PC-3 (cell line): ENCODE data around the gene MTMR11. TPM values are rescaled to one million over a fixed set of nuclear protein-coding genes. Genes with fewer than 3 reads are reported as not detected.

ENCODE experiments used
- ATAC-seq: fragments of 200-7000 bp; cut with Tn5 transposase; 2 replicates; pipeline ENCODE4 v1.9.1; 2020; ENCODE audit warnings: mild to moderate bottlenecking, moderate library complexity
- BruUV-seq: library from RNA; stranded (reverse); fragments of 400-500 nt; replicated peaks from 2 replicates; lab custom pipeline; 2021; lab: Mats Ljungman, UMichigan
- CTCF ChIA-PET: fragments of 300-600 bp; sonication (Branson Sonifier 250); formaldehyde crosslinking; loops from one replicate; lab custom pipeline; 2022; ENCODE audit warnings: antibody characterized with exemption; lab: Charles Lee
- POLR2A ChIA-PET: fragments of 300-600 bp; sonication (Branson Sonifier 250); formaldehyde crosslinking; loops from one replicate; lab custom pipeline; 2022; ENCODE audit warnings: antibody characterized with exemption; ENCODE audit not compliant: unreplicated experiment; lab: Charles Lee
- DNase-seq: peaks from one replicate; pipeline ENCODE4 v3.0.0-alpha.2; 2015
- H2AFZ ChIP-seq: fragments of 300-600 bp; sonication (generic); 2 replicates; pipeline ENCODE4 v1.6.0; 2016; ENCODE audit warnings: antibody characterized with exemption, low read length
- H3F3A ChIP-seq: fragments of 300-600 bp; sonication (generic); one replicate; pipeline ENCODE4 v1.6.0; 2017; ENCODE audit warnings: antibody characterized with exemption, low read length, control low read depth, mild to moderate bottlenecking; ENCODE audit not compliant: unreplicated experiment
- H3K27ac ChIP-seq: fragments of 300-600 bp; sonication (generic); 2 replicates; pipeline ENCODE4 v1.5.1; 2016; ENCODE audit warnings: mild to moderate bottlenecking, low read length
- H3K27me3 ChIP-seq: fragments of 300-600 bp; sonication (generic); 2 replicates; pipeline ENCODE4 v1.6.1; 2016; ENCODE audit warnings: low read length, mixed read lengths
- H3K36me3 ChIP-seq: fragments of 300-600 bp; sonication (generic); 2 replicates; pipeline ENCODE4 v1.6.1; 2016; ENCODE audit warnings: low read depth, mixed run types, low read length, mixed read lengths
- H3K4me1 ChIP-seq: fragments of 300-600 bp; sonication (generic); 2 replicates; pipeline ENCODE4 v1.5.1; 2016; ENCODE audit warnings: low read length; ENCODE audit not compliant: insufficient read depth
- H3K4me2 ChIP-seq: fragments of 300-600 bp; sonication (generic); 2 replicates; pipeline ENCODE4 v1.6.0; 2016; ENCODE audit warnings: low read length
- H3K4me3 ChIP-seq: fragments of 300-600 bp; sonication (generic); 2 replicates; pipeline ENCODE4 v1.5.1; 2016; ENCODE audit warnings: mild to moderate bottlenecking, low read length, mixed read lengths
- H3K79me2 ChIP-seq: fragments of 300-600 bp; sonication (generic); 2 replicates; pipeline ENCODE4 v1.6.1; 2017; ENCODE audit warnings: low read length, mixed read lengths
- H3K9ac ChIP-seq: fragments of 300-600 bp; sonication (generic); 2 replicates; pipeline ENCODE4 v1.6.0; 2016; ENCODE audit warnings: mild to moderate bottlenecking, low read length
- H3K9me2 ChIP-seq: fragments of 300-600 bp; sonication (generic); replicated peaks from 2 replicates; pipeline ENCODE4 v1.6.1; 2016; ENCODE audit warnings: mixed run types, low read length, mixed read lengths
- H3K9me3 ChIP-seq: fragments of 300-600 bp; sonication (generic); 2 replicates; pipeline ENCODE4 v1.6.1; 2016; ENCODE audit warnings: low read length, mixed read lengths
- H4K20me1 ChIP-seq: fragments of 300-600 bp; sonication (generic); 2 replicates; pipeline ENCODE4 v1.6.1; 2016; ENCODE audit warnings: low read length, mixed read lengths
- CTCF ChIP-seq: fragments of 300-600 bp; sonication (generic); conservative IDR thresholded peaks from 2 replicates; pipeline ENCODE4 v1.5.1; 2017; ENCODE audit warnings: antibody characterized with exemption, low read depth, mild to moderate bottlenecking, low read length
- EZH2 ChIP-seq: fragments of 300-600 bp; sonication (generic); IDR thresholded peaks from one replicate; pipeline ENCODE4 v1.6.1; 2017; ENCODE audit warnings: antibody characterized with exemption, mild to moderate bottlenecking, low read length; ENCODE audit not compliant: unreplicated experiment
- EZH2phosphoT487 ChIP-seq: fragments of 300-600 bp; sonication (generic); IDR thresholded peaks from 2 replicates; pipeline ENCODE4 v1.6.1; 2018; ENCODE audit warnings: mild to moderate bottlenecking, antibody characterized with exemption, low read length, borderline replicate concordance
- intact Hi-C: fragments of 100-400 bp; cut with micrococcal nuclease; formaldehyde crosslinking; loops from 2 replicates; pipeline ENCODE4 v1.9.0; 2023
- total RNA-seq: library from RNA; depleted of rRNA; stranded (reverse); fragments of >200 nt; gene quantifications from 2 replicates; pipeline ENCODE4 v1.2.3, GENCODE V29; 2014

The MTMR11 gene
- total RNA-seq, 1 experiment from 2014 or later = 5.1 TPM

DNA sequence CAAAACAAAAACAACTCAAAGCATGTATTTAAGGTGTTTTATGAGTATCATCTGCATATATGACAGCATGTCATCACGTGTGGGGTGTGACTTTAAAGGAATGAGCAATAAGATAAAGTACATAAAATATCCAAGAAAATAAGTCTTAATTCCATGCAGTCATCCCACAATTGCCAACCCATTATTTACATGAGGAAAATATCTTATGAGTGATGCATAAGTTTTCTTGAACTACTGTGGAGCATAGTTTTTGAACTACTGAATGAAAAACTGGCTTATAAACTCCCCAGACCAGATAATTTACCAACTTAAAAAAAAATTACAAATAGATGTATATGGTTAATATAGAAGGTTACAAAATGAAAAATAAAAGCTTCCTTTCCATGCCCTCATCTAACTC lies 29.7 kb upstream of the MTMR11 start:
- H3K9me2 ChIP-seq = no peaks in the 10 kb centered on the region
- POLR2A ChIA-PET = no interaction called here
- no peak overlapping the region for H3K9ac ChIP-seq
- no TSS peak for BruUV-seq
- no peak for ATAC-seq
- no peaks in the 10 kb centered on the region for H4K20me1 ChIP-seq
- H3K4me1 ChIP-seq = no peaks in the 10 kb centered on the region
- H3F3A ChIP-seq = no peaks in the 10 kb centered on the region
- TF ChIP-seq CTCF (no peak), EZH2phosphoT487 (no peak), EZH2 (no peak)
- intact Hi-C loops = no loop called here
- H3K27me3 ChIP-seq = no peaks in the 10 kb centered on the region
- no peaks in the 10 kb centered on the region for H3K79me2 ChIP-seq
- H2AFZ ChIP-seq = no peak overlapping the region
- CTCF ChIA-PET = no interaction called here
- DNase-seq = no peak
- H3K27ac ChIP-seq = no peak overlapping the region
- peaks cover 54% of the 10 kb centered on the region for H3K36me3 ChIP-seq
- H3K4me3 ChIP-seq = no peak overlapping the region
- no peaks in the 10 kb centered on the region for H3K9me3 ChIP-seq
- H3K4me2 ChIP-seq = no peak overlapping the region

- BruUV-seq = no TSS peak
- CTCF ChIA-PET = no interaction called here
- POLR2A ChIA-PET = no interaction called here
- H3K9me2 ChIP-seq = no peaks in the 10 kb centered on the region
- no peaks in the 10 kb centered on the region for H4K20me1 ChIP-seq
- H3K4me3 ChIP-seq = no peak overlapping the region
- no peak overlapping the region for H2AFZ ChIP-seq
- H3K4me1 ChIP-seq = no peaks in the 10 kb centered on the region
- no peak overlapping the region for H3K27ac ChIP-seq
- no peak overlapping the region for H3K4me2 ChIP-seq
- H3K9me3 ChIP-seq = no peaks in the 10 kb centered on the region
- no peak for DNase-seq
- peaks cover 47% of the 10 kb centered on the region for H3K36me3 ChIP-seq
- H3K9ac ChIP-seq = no peak overlapping the region
- no peaks in the 10 kb centered on the region for H3K79me2 ChIP-seq
- TF ChIP-seq EZH2phosphoT487 (no peak), EZH2 (no peak), CTCF (no peak)
- no peak for ATAC-seq
- no peaks in the 10 kb centered on the region for H3K27me3 ChIP-seq
- H3F3A ChIP-seq = no peaks in the 10 kb centered on the region
- intact Hi-C loops = no loop called here
Measured at GRCh38 chr1:149965440-149965839, 28.8 kb upstream of the MTMR11 start.

GRCh38 chr1:149963358-149963757 lies 26.7 kb upstream of the MTMR11 start:
- ChIA-PET POLR2A (no interaction called here), CTCF (no interaction called here)
- Histone ChIP-seq H3K9ac (no peak overlapping the region), H2AFZ (no peak overlapping the region), H3F3A (no peaks in the 10 kb centered on the region), H3K4me2 (no peak overlapping the region), H3K27ac (no peak overlapping the region), H3K79me2 (no peaks in the 10 kb centered on the region), H3K36me3 (peaks cover 54% of the 10 kb centered on the region), H3K9me3 (no peaks in the 10 kb centered on the region), H3K9me2 (no peaks in the 10 kb centered on the region), H3K27me3 (no peaks in the 10 kb centered on the region), H4K20me1 (no peaks in the 10 kb centered on the region), H3K4me1 (no peaks in the 10 kb centered on the region), H3K4me3 (no peak overlapping the region)
- intact Hi-C loops = loop anchor here (2.0 kb wide), 2 partner anchors 33 to 45 kb away; no protein-coding TSS in a partner anchor
- ATAC-seq (no peak), DNase-seq (no peak)
- BruUV-seq = no TSS peak
- TF ChIP-seq CTCF = no peak
- no peak for TF ChIP-seq EZH2phosphoT487
- no peak for TF ChIP-seq EZH2
